HCT116 (cell line): ENCODE measurements around the gene NSRP1. TPM values are rescaled to one million over a fixed set of nuclear protein-coding genes. Genes with fewer than 3 reads are reported as not detected.

ENCODE experiments used
- ATAC-seq: fragments of 200-7000 bp; cut with Tn5 transposase; 2 replicates; pipeline ENCODE4 v1.9.1; 2020; ENCODE audit warnings: mild to moderate bottlenecking, moderate library complexity
- BruUV-seq: library from RNA; stranded (reverse); fragments of 400-500 nt; replicated peaks from 2 replicates; lab custom pipeline; 2021; lab: Mats Ljungman, UMichigan
- CTCF ChIA-PET: fragments of 300-600 bp; sonication (Branson Sonifier 250); formaldehyde crosslinking; loops from one replicate; lab custom pipeline; 2021; ENCODE audit warnings: antibody characterized with exemption; lab: Charles Lee
- POLR2A ChIA-PET: fragments of 300-600, 350-600 bp; sonication (Branson Sonifier 250); formaldehyde crosslinking; loops from one replicate; lab custom pipeline; 2021; ENCODE audit warnings: antibody characterized with exemption; lab: Charles Lee
- RAD21 ChIA-PET, 2 experiments: fragments of 300-600 bp; sonication (Branson Sonifier 250); formaldehyde crosslinking; loops; one replicate each; lab custom pipeline; 2023; ENCODE audit warnings: low total read pairs in 2 of 2; ENCODE audit not compliant: uncharacterized antibody in 2 of 2, unreplicated experiment in 2 of 2, low non-redundant PET in 1 of 2; lab: Charles Lee
- DNase-seq: peaks from one replicate; pipeline ENCODE4 v3.0.0-alpha.2; 2010; ENCODE audit warnings: low read depth, low spot score
- H2AFZ ChIP-seq: fragments of 200-600 bp; shearing (Covaris generic), sonication (generic); 2 replicates; pipeline ENCODE4 v1.6.1; 2017; ENCODE audit warnings: low read depth, mixed run types, mixed read lengths, antibody characterized with exemption, low read length; ENCODE audit not compliant: poor library complexity, severe bottlenecking
- H3K27ac ChIP-seq: 2 replicates; pipeline ENCODE4 v1.5.1; 2012; ENCODE audit warnings: low read depth, low read length
- H3K27me3 ChIP-seq: fragments of 200-600 bp; sonication (generic); 2 replicates; pipeline ENCODE4 v1.6.1; 2016; ENCODE audit warnings: mixed run types, low read length, mixed read lengths; ENCODE audit not compliant: insufficient read depth
- H3K36me3 ChIP-seq, 2 experiments: fragments of 200-500 bp in 1 of 2; fragments of 200-600 bp in 1 of 2; sonication (Bioruptor generic) in 1 of 2; sonication (generic) in 1 of 2; 2 replicates each; pipeline versions ENCODE4 v1.5.1 to v1.6.1; 2014 to 2016; ENCODE audit warnings: low read length in 2 of 2, inconsistent platforms in 1 of 2, mixed read lengths in 1 of 2, mixed run types in 1 of 2; ENCODE audit not compliant: insufficient read depth in 2 of 2, control insufficient read depth in 1 of 2
- H3K4me1 ChIP-seq, 2 experiments: fragments of 200-600 bp in 1 of 2; sonication (generic) in 1 of 2; 2 replicates each; pipeline versions ENCODE4 v1.5.1 to v1.6.1; 2012 to 2017; ENCODE audit warnings: low read length in 2 of 2, inconsistent platforms in 1 of 2, mild to moderate bottlenecking in 1 of 2, mixed read lengths in 1 of 2, mixed run types in 1 of 2, moderate library complexity in 1 of 2; ENCODE audit not compliant: insufficient read depth in 2 of 2, control insufficient read depth in 1 of 2
- H3K4me2 ChIP-seq: fragments of 200-600 bp; sonication (generic); 2 replicates; pipeline ENCODE4 v1.6.1; 2017; ENCODE audit warnings: mixed run types, low read length, mixed read lengths
- H3K4me3 ChIP-seq, 2 experiments: fragments of 200-600 bp in 1 of 2; sonication (generic) in 1 of 2; replicated peaks in 1 of 2; 2 replicates each; pipeline ENCODE4 v1.5.1; 2011 to 2016; ENCODE audit warnings: low read length in 2 of 2, control low read depth in 1 of 2, low read depth in 1 of 2, mild to moderate bottlenecking in 1 of 2, mixed read lengths in 1 of 2, mixed run types in 1 of 2
- H3K79me2 ChIP-seq: fragments of 200-600 bp; sonication (generic); 2 replicates; pipeline ENCODE4 v1.6.1; 2017; ENCODE audit warnings: mild to moderate bottlenecking, mixed run types, low read length, moderate library complexity, mixed read lengths; ENCODE audit not compliant: insufficient read depth
- H3K9ac ChIP-seq: fragments of 200-600 bp; sonication (generic); 2 replicates; pipeline ENCODE4 v1.6.1; 2016; ENCODE audit warnings: low read length, mixed read lengths
- H3K9me2 ChIP-seq: fragments of 200-600 bp; sonication (generic), shearing (Covaris generic); 2 replicates; pipeline ENCODE4 v1.6.1; 2017; ENCODE audit warnings: mixed run types, mild to moderate bottlenecking, moderate library complexity; ENCODE audit not compliant: insufficient read depth
- H3K9me3 ChIP-seq, 2 experiments: fragments of 200-500 bp in 1 of 2; fragments of 200-600 bp in 1 of 2; sonication (Bioruptor generic) in 1 of 2; sonication (generic) in 1 of 2; 2 replicates each; pipeline ENCODE4 v1.6.1; 2014 to 2017; ENCODE audit warnings: low read length in 2 of 2, mixed read lengths in 2 of 2, inconsistent platforms in 1 of 2, low read depth in 1 of 2, mild to moderate bottlenecking in 1 of 2, mixed run types in 1 of 2, moderate library complexity in 1 of 2; ENCODE audit not compliant: control insufficient read depth in 1 of 2, insufficient read depth in 1 of 2
- H4K20me1 ChIP-seq: fragments of 200-600 bp; sonication (generic), shearing (Covaris generic); 2 replicates; pipeline ENCODE4 v1.6.1; 2017; ENCODE audit warnings: mixed run types, mild to moderate bottlenecking, moderate library complexity; ENCODE audit not compliant: insufficient read depth
- CEBPB ChIP-seq: IDR thresholded peaks from 2 replicates; pipeline ENCODE4 v1.6.1; 2012; ENCODE audit warnings: low read depth
- EGR1 ChIP-seq: IDR thresholded peaks from 2 replicates; pipeline ENCODE4 v1.6.1; 2012; ENCODE audit warnings: low read depth
- ELF1 ChIP-seq: IDR thresholded peaks from 2 replicates; pipeline ENCODE4 v1.6.1; 2012; ENCODE audit warnings: low read depth, borderline replicate concordance
- MAX ChIP-seq: IDR thresholded peaks from 2 replicates; pipeline ENCODE4 v1.6.1; 2012
- POLR2A ChIP-seq: IDR thresholded peaks from 2 replicates; pipeline ENCODE4 v1.7.0; 2011; ENCODE audit warnings: borderline replicate concordance; ENCODE audit not compliant: insufficient read depth, insufficient read length; ENCODE audit errors: extremely low read depth
- RAD21 ChIP-seq: IDR thresholded peaks from 2 replicates; pipeline ENCODE4 v1.6.1; 2012; ENCODE audit warnings: low read depth, mild to moderate bottlenecking
- REST ChIP-seq: IDR thresholded peaks from 2 replicates; pipeline ENCODE4 v1.6.1; 2012; ENCODE audit warnings: low read depth
- SRF ChIP-seq: IDR thresholded peaks from 2 replicates; pipeline ENCODE4 v1.6.1; 2012; ENCODE audit warnings: low read depth
- ZBTB33 ChIP-seq: IDR thresholded peaks from 2 replicates; pipeline ENCODE4 v1.6.1; 2011; ENCODE audit warnings: mild to moderate bottlenecking, low read length, moderate library complexity; ENCODE audit not compliant: insufficient replicate concordance; ENCODE audit errors: extremely low read depth
- ZFX ChIP-seq: fragments of 450-650 bp; IDR thresholded peaks from 2 replicates; pipeline ENCODE4 v1.6.1; 2017
- ZNF274 ChIP-seq: fragments of 200-500 bp; sonication (Bioruptor generic); IDR thresholded peaks from 2 replicates; pipeline ENCODE4 v1.6.1; 2014; ENCODE audit warnings: mild to moderate bottlenecking, low read depth, low read length, inconsistent platforms
- intact Hi-C: fragments of 100-400 bp; cut with micrococcal nuclease; formaldehyde crosslinking; loops from 2 replicates; pipeline ENCODE4 v1.10.0; 2022
- total RNA-seq: library from RNA; stranded (reverse); gene quantifications from one replicate; pipeline ENCODE4 v1.2.1, GENCODE V29; 2021; ENCODE audit not compliant: unreplicated experiment

NSRP1 gene
- total RNA-seq, 1 experiment from 2014 or later: 24.9 TPM

- H2AFZ ChIP-seq: no peak overlapping the region
- H3K9ac ChIP-seq: no peak overlapping the region
- ChIA-PET CTCF (no interaction called here), RAD21 (no interaction called here), POLR2A (no interaction called here)
- no peak for ATAC-seq
- no peak overlapping the region for H3K4me3 ChIP-seq
- peaks cover 100% of the 10 kb centered on the region for H3K79me2 ChIP-seq
- no peak for TF ChIP-seq EGR1
- no peak for TF ChIP-seq MAX
- no peak for TF ChIP-seq REST
- TF ChIP-seq POLR2A: no peak
- TF ChIP-seq CEBPB: no peak
- no peak for TF ChIP-seq ZBTB33
- no peak for TF ChIP-seq ZFX
- TF ChIP-seq ELF1: no peak
- TF ChIP-seq SRF: no peak
- no peak for TF ChIP-seq RAD21
- no peak for TF ChIP-seq ZNF274
- peaks cover 7% of the 10 kb centered on the region for H4K20me1 ChIP-seq
- no peak for DNase-seq
- H3K4me1 ChIP-seq: no peaks in the 10 kb centered on the region
- H3K9me3 ChIP-seq: no peaks in the 10 kb centered on the region
- intact Hi-C loops: no loop called here
- no peak overlapping the region for H3K27ac ChIP-seq
- H3K36me3 ChIP-seq: peaks cover 6 to 17% of the 10 kb centered on the region in 2 experiments; a peak in 1 of 4 replicates
- no peak overlapping the region for H3K4me2 ChIP-seq
- H3K9me2 ChIP-seq: no peaks in the 10 kb centered on the region
- H3K27me3 ChIP-seq: no peaks in the 10 kb centered on the region
- BruUV-seq: no TSS peak
Observed at GRCh38 chr17:30155389-30155788, 38.8 kb downstream of the NSRP1 start.
